ENCODE measurements around the gene GTF2F1.
"Not testable (repeated sequence)": the region's sequence is repeated elsewhere in the genome, so short reads cannot be mapped to it uniquely, and the experiment has no call there.

The GTF2F1 gene

GRCh38 chr19:6416658-6417405 is 23.9 kb upstream of the GTF2F1 start:
- no peak for DNase-seq

GRCh38 chr19:6415591-6416190 is 22.7 kb upstream of the GTF2F1 start:
- DNase-seq, result no peak

- no peak for DNase-seq
Observed at GRCh38 chr19:6414793-6415590, 22.0 kb upstream of the GTF2F1 start.

GRCh38 chr19:6413721-6414643 is 21.0 kb upstream of the GTF2F1 start:
- no peak for DNase-seq

- no peak for DNase-seq
Observed at GRCh38 chr19:6413291-6413690, 20.3 kb upstream of the GTF2F1 start.

GRCh38 chr19:6412447-6413091 is 19.6 kb upstream of the GTF2F1 start:
- peak; percentile 44 for DNase-seq

GRCh38 chr19:6412061-6412446 is 19.1 kb upstream of the GTF2F1 start:
- DNase-seq, result no peak

- DNase-seq, result no peak
Observed at GRCh38 chr19:6409346-6409745, 16.4 kb upstream of the GTF2F1 start.

- DNase-seq, result no peak
Observed at GRCh38 chr19:6406401-6406800, 13.4 kb upstream of the GTF2F1 start.

GRCh38 chr19:6402837-6403608 is 10.1 kb upstream of the GTF2F1 start:
- no peak for DNase-seq

- DNase-seq, result no peak
Observed at GRCh38 chr19:6402058-6402457, 9.1 kb upstream of the GTF2F1 start.

- not testable (repeated sequence) for DNase-seq
Observed at GRCh38 chr19:6400062-6400944, 7.3 kb upstream of the GTF2F1 start.

- no peak for DNase-seq
Observed at GRCh38 chr19:6396305-6396704, 3.3 kb upstream of the GTF2F1 start.

GRCh38 chr19:6394831-6395230 is 1.9 kb upstream of the GTF2F1 start:
- DNase-seq, result no peak

- peak; percentile 65 for DNase-seq
Observed at GRCh38 chr19:6393983-6394412, 1.0 kb upstream of the GTF2F1 start.

- DNase-seq, result no peak
Observed at GRCh38 chr19:6392221-6393073, 517 bp downstream of the GTF2F1 start.

- no peak for DNase-seq
Observed at GRCh38 chr19:6387372-6387771, 5.6 kb downstream of the GTF2F1 start.

GRCh38 chr19:6384381-6384780 is 8.6 kb downstream of the GTF2F1 start:
- DNase-seq, result no peak

- no peak for DNase-seq
Observed at GRCh38 chr19:6383188-6383587, 9.8 kb downstream of the GTF2F1 start.

Data from activated gamma-delta T cell treated with Interleukin-2 at 50 U/mL for 16 hours (primary cell).